Muscle layer of duodenum (tissue), 2 donors: Measurements from ENCODE around the gene PKIB.
A peak's percentile ranks its signal among the peaks of the same experiment; 100 is the strongest.

ENCODE experiments used
- H3K27ac ChIP-seq: one replicate; pipeline ENCODE4 v1.7.0; 2013; ENCODE audit warnings: mild to moderate bottlenecking, low read length
- H3K27me3 ChIP-seq: one replicate; pipeline ENCODE4 v1.7.0; 2013; ENCODE audit warnings: low read depth, mild to moderate bottlenecking, control low read depth, low read length
- H3K36me3 ChIP-seq, 2 donors: one replicate each; pipeline ENCODE4 v1.7.0; 2013; ENCODE audit warnings: low read length in 2 of 2, control low read depth in 1 of 2, mild to moderate bottlenecking in 1 of 2; ENCODE audit not compliant: insufficient read depth in 2 of 2, control insufficient read depth in 1 of 2
- H3K4me1 ChIP-seq, 2 donors: one replicate each; pipeline ENCODE4 v1.7.0; 2013; ENCODE audit warnings: low read length in 2 of 2, mild to moderate bottlenecking in 2 of 2, control low read depth in 1 of 2, moderate library complexity in 1 of 2; ENCODE audit not compliant: insufficient read depth in 2 of 2, control insufficient read depth in 1 of 2
- H3K4me3 ChIP-seq, 2 donors: one replicate each; pipeline ENCODE4 v1.7.0; 2013; ENCODE audit warnings: low read length in 2 of 2, low read depth in 1 of 2, mild to moderate bottlenecking in 1 of 2
- H3K9me3 ChIP-seq, 2 donors: one replicate each; pipeline ENCODE4 v1.7.0; 2013; ENCODE audit warnings: low read length in 2 of 2, control low read depth in 1 of 2, mild to moderate bottlenecking in 1 of 2; ENCODE audit not compliant: control insufficient read depth in 1 of 2
- donor health status: healthy.

The PKIB gene, protein sequence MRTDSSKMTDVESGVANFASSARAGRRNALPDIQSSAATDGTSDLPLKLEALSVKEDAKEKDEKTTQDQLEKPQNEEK

DNA sequence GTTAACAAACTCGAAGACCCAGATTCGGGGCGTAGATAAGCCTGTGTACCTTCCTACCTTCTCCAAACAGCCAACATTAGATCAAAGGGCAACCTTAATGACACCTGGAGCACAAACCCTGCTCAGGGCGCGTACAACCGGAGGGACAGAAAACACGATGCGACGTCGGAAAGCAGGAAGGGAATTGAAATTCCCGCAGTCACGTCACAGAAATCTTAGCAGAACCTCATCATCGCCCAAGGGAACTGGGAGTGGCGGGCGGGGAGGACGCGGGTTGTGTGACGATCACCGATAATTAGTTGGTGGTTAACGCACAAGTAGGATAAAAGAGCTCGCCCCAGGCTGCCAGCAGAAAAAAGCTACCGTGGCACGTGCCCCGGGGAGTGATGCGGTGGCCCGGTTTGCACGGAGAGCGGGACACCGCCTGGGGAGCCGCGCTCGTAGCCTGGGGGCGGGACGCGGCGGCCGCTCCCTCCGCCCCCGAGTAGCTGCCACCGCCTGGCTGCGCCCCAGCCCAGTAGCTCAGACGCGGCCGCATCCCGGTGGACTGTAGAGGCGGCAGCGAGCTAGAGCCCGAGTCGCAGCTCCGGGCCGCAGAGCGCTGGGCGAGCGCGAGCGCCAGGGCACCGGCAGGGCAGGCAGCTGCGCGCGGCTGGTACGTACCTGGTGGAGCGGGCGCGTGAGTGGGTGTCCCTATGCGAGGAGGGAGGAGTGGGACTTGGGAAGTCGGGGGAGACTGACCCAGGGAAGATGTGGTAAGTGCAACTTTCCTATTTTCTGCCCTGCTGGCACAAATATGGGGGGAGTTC, at the start of gene PKIB:
TSS of gene PKIB (plus strand) at position 525 of the 809 bp plus-strand sequence. CDS start 107,390 bp downstream, outside the sequence.
- Histone ChIP-seq H3K36me3 (no peaks in the 10 kb centered on the region), H3K9me3 (no peaks in the 10 kb centered on the region), H3K4me3 (peak within 1 kb of the TSS; percentile 68 to 80), H3K27ac (no peak within 1 kb of the TSS), H3K4me1 (peaks cover 0 to 9% of the 10 kb centered on the region in 2 donors), H3K27me3 (no peaks in the 10 kb centered on the region)

DNA sequence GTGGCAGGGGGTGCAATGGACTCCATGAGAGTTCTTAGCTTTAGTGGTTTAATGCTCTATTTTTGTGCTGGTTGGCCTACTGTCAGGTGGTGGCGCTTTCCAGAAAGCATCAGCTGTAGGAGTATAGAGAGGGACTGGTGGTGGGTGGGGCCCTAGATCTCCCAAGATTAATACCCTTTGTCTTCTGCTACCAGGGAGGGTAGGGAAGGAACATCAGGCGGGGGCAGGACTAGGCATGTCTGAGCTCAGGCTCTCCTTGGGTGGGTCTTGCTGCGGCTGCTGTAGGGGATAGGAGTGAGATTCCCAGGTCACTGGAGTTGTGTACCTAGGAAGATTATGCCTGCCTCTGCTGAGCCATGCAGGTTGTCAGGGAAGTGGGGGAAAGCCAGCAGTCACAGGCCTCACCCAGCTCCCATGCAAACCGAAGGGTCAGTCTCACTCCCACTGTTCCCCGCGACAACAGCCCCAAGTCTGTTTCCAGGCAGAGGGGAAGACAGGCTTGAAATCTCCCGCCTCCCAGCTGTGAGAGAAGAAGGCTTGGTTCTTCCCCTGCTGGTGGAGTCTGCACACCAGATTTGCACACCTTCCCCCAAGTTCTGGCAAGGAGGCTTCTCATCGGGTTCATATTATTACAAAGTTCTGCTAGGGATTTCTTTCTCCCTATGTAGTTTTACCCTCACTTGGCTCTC, 46.7 kb upstream of the PKIB start:
- peaks cover 0 to 5% of the 10 kb centered on the region in 2 donors for H3K9me3 ChIP-seq
- H3K27me3 ChIP-seq = no peaks in the 10 kb centered on the region
- H3K36me3 ChIP-seq = no peaks in the 10 kb centered on the region
- H3K4me1 ChIP-seq = no peaks in the 10 kb centered on the region
- no peak overlapping the region for H3K27ac ChIP-seq
- H3K4me3 ChIP-seq = no peak overlapping the region

DNA sequence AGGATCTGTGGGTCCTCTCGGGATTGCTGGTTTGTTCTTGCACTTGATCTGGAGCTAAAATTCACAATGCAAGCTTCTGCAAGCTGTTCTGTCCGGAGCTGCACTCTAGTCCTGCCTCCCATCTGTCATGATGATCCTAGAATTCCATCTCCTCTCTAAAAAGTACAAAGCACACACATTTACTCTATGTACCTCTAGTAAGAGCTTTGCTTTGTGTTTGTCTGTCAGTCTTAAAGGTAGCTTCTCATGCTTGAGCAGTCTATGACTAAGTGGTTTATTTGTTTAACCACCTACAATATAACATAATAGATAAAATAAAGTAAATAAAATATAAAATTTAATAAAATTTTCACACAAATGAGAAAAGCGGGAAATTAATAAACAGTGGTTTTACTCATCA, 46.0 kb upstream of the PKIB start:
- H3K9me3 ChIP-seq = peaks cover 0 to 5% of the 10 kb centered on the region in 2 donors
- H3K36me3 ChIP-seq = no peaks in the 10 kb centered on the region
- no peak overlapping the region for H3K27ac ChIP-seq
- H3K4me1 ChIP-seq = no peaks in the 10 kb centered on the region
- no peaks in the 10 kb centered on the region for H3K27me3 ChIP-seq
- H3K4me3 ChIP-seq = no peak overlapping the region

DNA sequence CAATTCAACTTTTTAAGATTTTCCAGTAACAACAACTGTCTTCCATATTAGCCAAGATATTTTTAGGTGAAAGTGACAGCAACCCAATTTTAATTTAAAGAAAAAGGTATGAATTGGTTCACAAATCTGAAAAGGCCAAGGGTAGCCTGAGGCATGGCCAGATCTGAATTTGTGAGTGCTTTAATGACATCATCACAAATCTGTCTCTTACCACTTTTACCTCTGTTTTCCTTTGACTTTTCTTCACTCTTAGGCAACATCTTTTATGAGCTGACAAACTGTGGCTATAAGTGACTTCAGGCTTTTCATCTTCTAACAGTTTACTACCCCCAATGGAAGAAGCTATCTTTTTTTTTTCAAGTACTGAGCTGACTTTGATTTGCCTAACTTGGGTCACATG, 44.5 kb upstream of the PKIB start:
- Histone ChIP-seq H3K9me3 (peaks cover 0 to 3% of the 10 kb centered on the region in 2 donors), H3K36me3 (no peaks in the 10 kb centered on the region), H3K27me3 (no peaks in the 10 kb centered on the region), H3K4me1 (no peaks in the 10 kb centered on the region), H3K27ac (no peak overlapping the region), H3K4me3 (no peak overlapping the region)

DNA sequence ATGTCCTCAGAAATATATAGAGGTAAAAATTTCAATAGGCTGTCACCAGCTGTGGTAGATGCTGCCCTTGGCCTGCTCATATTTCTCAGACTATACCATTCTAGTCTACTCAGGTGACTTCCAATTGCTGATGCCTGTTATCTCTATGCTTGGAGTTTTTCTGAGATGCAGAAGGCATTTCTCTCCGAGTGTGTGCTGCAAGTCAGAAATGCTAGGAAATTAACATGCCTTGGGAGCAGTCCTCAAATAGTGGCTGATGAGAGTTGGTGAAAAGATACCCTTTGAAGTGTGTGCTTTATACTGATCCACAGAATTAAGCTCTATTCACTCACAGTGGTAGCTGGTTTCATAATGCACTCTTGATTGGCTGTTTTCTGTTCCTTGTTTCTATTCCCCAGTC, 43.2 kb upstream of the PKIB start:
- H3K4me3 ChIP-seq = no peak overlapping the region
- H3K9me3 ChIP-seq = peaks cover 0 to 3% of the 10 kb centered on the region in 2 donors
- H3K27ac ChIP-seq = no peak overlapping the region
- no peaks in the 10 kb centered on the region for H3K4me1 ChIP-seq
- no peaks in the 10 kb centered on the region for H3K27me3 ChIP-seq
- H3K36me3 ChIP-seq = no peaks in the 10 kb centered on the region

DNA sequence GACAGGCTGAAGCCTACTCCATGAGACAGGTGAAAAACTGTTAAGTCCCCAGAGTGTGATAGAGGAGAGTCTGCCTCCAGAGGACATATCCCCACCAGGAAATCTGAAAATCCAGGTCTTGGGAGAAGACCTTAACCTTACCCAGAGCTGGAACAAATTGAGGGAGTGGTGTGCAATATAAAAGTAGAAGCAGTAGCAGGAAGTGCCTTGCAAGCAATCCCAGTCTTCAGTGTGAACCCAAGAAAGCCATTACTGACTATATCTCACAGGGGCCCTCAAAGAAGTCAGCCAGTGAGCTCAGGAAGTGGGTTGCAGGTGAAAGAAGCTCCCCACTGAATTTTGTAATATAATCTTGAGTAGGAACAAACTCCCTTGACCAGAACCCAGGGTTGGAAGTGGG, 41.9 kb upstream of the PKIB start:
- Histone ChIP-seq H3K4me1 (no peaks in the 10 kb centered on the region), H3K27me3 (no peaks in the 10 kb centered on the region), H3K9me3 (no peaks in the 10 kb centered on the region), H3K36me3 (no peaks in the 10 kb centered on the region), H3K27ac (no peak overlapping the region), H3K4me3 (no peak overlapping the region)

DNA sequence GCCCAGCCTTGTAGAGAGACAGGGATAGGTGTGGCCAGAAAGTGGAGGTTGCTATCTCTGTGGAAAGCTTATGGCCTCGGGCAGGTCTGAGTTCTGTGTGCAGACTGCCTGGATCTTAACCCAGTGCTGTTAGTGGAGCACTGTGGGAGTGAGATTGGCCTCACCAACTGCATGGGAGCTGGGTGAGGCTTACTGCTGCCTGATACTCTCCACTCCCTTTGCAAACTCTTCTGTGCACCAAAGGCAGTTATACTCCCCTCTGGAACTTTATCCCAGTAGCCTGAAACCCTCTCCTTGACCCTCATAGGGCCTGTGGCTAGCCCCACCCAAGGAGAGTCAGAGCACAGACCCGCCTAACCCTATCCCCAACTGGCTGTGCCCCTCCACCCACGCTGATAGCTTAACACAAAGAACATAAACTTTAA, 41.4 kb upstream of the PKIB start:
- Histone ChIP-seq H3K9me3 (no peaks in the 10 kb centered on the region), H3K27ac (no peak overlapping the region), H3K36me3 (no peaks in the 10 kb centered on the region), H3K4me1 (no peaks in the 10 kb centered on the region), H3K4me3 (no peak overlapping the region), H3K27me3 (no peaks in the 10 kb centered on the region)

DNA sequence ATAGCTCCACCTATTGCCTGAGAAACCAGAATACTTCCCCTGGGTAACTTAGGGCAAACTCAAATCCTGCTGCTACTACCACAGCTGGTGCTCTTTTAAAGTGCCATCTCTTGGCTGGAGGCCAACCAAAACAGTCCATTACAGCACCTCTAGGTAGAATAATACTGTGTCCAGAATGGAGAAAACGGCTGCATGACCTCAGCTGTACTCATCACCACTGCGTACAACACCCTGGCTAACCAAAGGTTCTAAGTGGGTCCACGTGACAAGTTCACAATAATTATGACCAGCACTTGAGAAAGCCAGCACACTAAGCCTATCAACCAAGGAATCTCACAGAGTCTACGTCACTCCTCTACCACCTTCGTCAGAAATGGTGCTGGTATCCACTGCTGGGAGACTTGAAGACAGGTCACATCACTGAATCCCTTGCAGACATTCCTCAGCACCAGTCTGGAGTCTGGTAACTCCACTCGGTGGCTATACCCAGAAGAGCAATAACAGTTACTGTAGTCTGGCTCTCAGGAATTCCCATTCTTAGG, 40.9 kb upstream of the PKIB start:
- no peaks in the 10 kb centered on the region for H3K9me3 ChIP-seq
- no peaks in the 10 kb centered on the region for H3K4me1 ChIP-seq
- no peaks in the 10 kb centered on the region for H3K27me3 ChIP-seq
- H3K36me3 ChIP-seq = no peaks in the 10 kb centered on the region
- H3K27ac ChIP-seq = no peak overlapping the region
- H3K4me3 ChIP-seq = no peak overlapping the region

DNA sequence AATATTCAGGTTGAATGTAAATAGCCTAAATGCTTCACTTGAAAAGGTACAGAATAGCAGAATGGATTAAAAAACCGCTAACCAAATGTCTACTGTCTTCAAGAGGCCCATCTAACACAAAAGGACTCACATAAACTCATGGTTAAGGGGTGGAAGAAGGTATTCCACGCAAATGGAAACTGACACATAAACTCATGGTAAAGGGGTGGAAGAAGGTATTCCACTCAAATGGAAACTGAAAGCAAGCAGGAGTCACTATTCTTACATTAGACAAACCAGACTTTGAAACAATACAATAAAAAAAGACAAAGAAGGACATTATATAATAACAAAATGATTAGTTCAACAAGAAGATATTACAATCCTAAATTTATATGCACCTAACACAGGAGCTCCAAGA, 38.3 kb upstream of the PKIB start:
- Histone ChIP-seq H3K9me3 (no peaks in the 10 kb centered on the region), H3K36me3 (no peaks in the 10 kb centered on the region), H3K27me3 (no peaks in the 10 kb centered on the region), H3K27ac (no peak overlapping the region), H3K4me3 (no peak overlapping the region), H3K4me1 (no peaks in the 10 kb centered on the region)

DNA sequence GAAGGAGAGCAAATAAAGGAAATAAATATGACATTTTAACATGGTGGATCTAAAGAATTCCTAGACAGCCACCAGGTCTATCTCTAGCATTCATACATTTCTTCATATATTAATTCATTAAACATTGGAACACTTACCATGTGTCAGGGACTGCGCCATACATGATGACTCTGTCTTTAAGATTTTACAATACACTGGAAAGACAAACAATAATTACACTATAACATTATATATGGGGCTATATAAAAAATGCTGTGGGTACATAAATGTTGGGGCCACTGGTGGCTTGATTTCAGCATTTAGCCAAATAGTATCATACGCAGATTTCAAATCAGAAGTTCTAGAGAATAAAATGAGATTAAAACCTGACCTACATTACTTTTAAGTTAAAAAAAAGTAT, 33.3 kb upstream of the PKIB start:
- H3K9me3 ChIP-seq = no peaks in the 10 kb centered on the region
- H3K27me3 ChIP-seq = no peaks in the 10 kb centered on the region
- no peak overlapping the region for H3K27ac ChIP-seq
- no peaks in the 10 kb centered on the region for H3K36me3 ChIP-seq
- H3K4me3 ChIP-seq = no peak overlapping the region
- no peaks in the 10 kb centered on the region for H3K4me1 ChIP-seq

DNA sequence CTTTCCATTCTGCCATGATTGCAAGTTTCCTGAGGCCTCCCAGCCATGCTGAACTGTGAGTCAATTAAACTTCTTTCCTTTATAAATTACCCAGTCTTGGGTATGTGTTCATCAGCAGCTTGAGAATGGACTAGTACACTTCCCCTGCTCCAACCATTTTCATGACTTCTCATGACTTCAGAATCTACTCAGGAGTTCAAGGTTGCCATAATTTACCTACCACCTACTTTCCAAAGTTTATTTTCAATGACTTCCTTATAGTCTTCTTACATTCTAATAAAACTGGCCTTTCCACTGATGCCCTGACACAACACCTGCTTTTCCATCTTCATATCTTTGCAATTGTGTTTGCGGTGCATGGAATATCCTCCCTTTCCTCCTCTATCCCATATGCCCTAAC, 31.2 kb upstream of the PKIB start:
- Histone ChIP-seq H3K4me3 (no peak overlapping the region), H3K27ac (no peak overlapping the region), H3K4me1 (no peaks in the 10 kb centered on the region), H3K9me3 (no peaks in the 10 kb centered on the region), H3K36me3 (no peaks in the 10 kb centered on the region), H3K27me3 (no peaks in the 10 kb centered on the region)
